Fibroblast of peridontal ligament (primary cell): ENCODE measurements around the gene GRIA1.

Experiments
- DNase-seq: peaks from one replicate; pipeline ENCODE4 v3.0.0-alpha.2; 2010; ENCODE audit errors: extremely low read depth

Gene GRIA1

DNA sequence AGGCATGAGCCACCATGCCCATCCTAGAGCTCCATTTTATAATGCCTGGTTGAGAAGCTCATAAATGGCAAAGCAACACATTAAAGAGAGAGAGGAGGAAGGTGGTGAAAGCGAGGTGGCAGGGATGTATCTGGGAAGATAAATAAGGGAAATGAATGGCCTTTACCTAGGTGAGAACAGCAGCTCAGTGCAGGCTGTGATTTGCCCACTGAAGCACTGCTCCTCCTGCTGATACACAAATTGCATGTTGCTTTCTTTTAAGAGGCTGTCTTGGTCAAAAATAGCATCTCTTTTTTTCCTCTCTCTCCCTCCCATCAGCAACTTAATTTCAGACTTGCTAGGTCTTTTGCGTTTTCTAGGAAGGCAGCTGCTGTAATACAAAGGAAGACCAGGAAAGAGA lies 289.4 kb downstream of the GRIA1 start:
- no peak for DNase-seq

- DNase-seq = no peak
Observed at GRCh38 chr5:153780876-153781705, 290.6 kb downstream of the GRIA1 start.

DNA sequence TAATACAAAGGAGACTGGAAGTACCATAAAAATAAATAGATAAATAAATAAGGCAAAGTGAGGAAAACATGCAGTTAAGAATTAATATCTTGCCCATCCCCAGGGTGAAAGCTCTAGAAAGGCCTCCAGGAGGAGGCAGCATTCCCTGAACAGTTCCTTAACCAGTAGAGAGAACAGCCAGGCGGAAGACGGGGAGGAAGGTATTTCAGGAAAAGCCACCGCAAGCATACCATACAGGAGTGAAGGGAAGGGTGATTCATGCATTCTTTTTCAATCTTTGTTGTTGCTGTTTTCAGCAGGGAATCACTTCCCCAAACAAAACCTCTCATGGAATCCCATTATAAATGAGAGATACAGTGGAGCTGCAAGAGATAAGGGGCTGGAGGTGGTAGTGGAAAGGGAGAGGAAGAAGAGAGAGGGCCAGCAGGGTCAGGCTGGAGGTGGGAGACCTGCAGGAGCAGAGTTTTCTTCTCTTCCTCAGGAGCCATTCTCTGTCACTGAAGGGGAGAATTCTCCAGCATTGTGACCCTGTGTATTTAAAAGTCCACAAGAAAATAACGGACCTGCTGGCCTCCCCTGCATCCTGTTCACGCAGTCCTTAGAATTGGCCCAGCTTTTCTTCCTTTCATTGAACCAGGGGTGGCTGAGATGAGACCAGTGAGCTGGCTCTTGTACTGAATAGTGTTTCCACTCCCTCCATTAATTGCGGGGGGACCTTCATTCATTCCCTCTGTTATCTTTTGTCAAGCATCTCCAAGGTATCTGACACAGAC lies 292.3 kb downstream of the GRIA1 start:
- no peak for DNase-seq

- no peak for DNase-seq
Observed at GRCh38 chr5:153783362-153783658, 292.8 kb downstream of the GRIA1 start.

GRCh38 chr5:153784277-153784676 lies 293.8 kb downstream of the GRIA1 start:
- no peak for DNase-seq

- no peak for DNase-seq
Observed at GRCh38 chr5:153791339-153791738, 300.9 kb downstream of the GRIA1 start.

GRCh38 chr5:153792305-153792704 lies 301.8 kb downstream of the GRIA1 start:
- no peak for DNase-seq

- no peak for DNase-seq
Observed at GRCh38 chr5:153793699-153794098, 303.2 kb downstream of the GRIA1 start.

- DNase-seq = no peak
Observed at GRCh38 chr5:153794327-153794726, 303.9 kb downstream of the GRIA1 start.

DNA sequence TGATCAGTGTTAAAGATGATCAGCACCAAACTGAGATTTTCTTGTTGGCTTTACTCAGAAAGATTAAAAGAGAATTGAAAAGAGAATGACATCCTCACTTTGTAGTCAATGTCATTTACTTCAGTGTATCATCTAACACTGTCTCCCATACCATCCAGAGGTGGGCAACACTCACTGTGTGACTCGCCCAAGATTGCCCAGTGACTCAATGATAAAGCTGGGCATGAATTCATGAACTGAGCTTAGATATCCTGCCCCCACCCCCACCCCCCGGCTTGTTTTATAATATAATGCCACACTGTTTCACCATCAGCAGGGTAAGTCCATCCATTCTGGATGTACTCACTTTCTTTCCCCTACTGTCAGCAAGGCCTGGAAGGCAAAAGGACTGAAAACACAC lies 306.1 kb downstream of the GRIA1 start:
- DNase-seq = no peak

DNA sequence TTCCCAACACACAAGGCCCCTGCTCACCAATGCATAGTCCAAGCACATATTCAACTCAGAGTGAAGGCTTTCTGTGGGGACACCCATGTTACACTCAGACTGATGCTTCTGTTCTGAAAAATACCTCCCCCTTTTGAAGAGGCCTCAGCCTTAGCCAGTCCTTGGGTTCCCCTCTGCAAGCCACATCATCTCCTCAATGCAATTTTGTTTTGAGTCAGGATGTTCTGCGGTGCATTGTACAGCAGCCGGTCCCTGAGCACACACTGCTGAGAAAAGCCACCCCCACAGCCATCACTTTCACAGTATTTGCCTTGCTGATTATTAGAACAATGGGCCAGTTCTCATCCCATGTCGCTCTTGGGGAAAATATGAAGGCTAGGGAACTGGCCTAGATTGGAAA lies 307.0 kb downstream of the GRIA1 start:
- no peak for DNase-seq

DNA sequence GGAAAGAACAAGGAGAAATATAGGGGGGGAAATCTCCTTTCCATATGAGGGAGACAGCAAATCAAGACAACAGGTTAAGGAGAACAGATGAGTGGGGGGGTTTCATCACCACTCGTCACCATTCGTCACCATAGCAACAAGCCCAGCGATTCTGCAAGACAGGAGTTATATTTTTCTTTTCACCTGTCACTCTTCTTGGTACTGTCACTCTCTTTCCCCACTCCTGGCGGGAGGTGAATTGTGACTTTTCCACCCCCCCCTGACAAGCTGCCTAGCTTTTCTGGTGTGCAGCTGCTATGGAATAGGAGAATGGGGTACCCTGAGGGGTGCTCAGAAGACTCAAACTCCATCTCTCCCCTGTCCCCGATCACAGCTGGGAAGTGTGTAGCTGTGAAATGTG lies 308.4 kb downstream of the GRIA1 start:
- no peak for DNase-seq

GRCh38 chr5:153799466-153799865 lies 309.0 kb downstream of the GRIA1 start:
- no peak for DNase-seq

DNA sequence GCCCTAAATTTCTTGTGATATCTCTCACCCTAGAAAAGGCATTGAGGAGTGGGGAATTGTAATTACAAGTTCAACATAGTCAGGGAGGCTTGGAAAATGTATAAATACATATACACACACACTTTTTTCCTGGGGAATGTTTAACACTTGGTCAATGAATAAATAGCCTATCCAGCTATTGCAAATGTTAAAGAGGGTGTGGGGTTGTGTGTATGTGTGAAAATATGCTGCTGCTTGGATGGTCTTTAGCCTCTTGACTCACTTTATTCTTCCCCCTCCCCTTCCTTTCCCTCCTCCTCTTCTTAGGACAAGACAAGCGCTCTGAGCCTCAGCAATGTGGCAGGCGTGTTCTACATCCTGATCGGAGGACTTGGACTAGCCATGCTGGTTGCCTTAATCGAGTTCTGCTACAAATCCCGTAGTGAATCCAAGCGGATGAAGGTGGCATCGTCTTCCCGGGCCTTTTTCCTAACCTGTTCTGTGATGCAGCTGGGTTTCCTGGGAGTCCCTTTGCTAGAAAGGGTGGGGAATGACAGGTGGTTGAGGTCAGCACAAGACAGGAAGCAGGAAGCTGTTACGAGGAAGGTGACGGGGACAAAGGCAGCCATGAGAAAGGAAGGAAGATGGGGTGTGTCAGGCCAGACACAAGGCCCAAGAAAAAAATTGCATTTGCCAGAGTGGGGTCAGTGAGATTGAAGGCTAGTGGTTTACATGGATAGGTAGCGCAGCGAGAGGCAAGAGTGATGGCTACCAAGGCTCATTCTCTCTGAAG lies 311.8 kb downstream of the GRIA1 start:
- no peak for DNase-seq

- DNase-seq = no peak
Observed at GRCh38 chr5:153807801-153808200, 317.3 kb downstream of the GRIA1 start.

GRCh38 chr5:153809166-153809565 lies 318.7 kb downstream of the GRIA1 start:
- DNase-seq = no peak

DNA sequence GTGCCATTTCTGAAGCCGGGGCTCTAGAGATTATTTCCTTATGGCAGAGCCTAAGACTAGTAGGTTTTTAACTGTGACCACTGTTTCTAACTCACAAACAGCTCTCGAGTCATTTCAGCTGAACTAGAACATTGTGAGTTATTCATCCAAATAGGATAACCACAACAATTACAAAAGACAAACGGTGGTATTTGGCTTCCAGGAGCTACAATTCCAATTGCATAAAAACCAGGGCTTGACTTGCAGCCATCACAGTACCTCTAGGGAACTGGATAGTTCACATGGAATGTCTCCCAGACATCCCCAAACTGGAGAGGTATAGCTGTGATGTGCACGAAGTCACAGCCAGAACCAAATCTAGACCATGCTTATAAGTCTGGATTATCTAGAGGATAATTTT lies 323.4 kb downstream of the GRIA1 start:
- no peak for DNase-seq

DNA sequence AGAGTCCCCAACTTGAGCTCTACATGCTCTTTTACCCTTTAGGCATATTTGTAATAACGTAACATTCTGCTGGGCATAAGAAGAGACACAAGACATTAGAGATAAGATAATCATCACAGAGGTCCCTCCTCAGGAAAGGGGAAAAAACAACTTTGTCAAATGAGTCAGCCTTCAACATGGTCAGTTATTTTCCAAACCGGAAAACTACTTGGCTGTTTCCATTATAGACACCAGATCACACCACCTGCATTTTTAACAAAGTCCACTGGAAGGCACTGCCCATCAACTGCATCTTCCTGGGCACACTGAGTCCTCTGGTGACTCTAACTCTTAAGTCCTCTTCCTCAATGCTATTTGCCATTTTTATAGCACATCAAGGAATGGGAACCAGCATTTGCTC lies 326.4 kb downstream of the GRIA1 start:
- DNase-seq = no peak

- no peak for DNase-seq
Observed at GRCh38 chr5:153818626-153819025, 328.2 kb downstream of the GRIA1 start.

DNA sequence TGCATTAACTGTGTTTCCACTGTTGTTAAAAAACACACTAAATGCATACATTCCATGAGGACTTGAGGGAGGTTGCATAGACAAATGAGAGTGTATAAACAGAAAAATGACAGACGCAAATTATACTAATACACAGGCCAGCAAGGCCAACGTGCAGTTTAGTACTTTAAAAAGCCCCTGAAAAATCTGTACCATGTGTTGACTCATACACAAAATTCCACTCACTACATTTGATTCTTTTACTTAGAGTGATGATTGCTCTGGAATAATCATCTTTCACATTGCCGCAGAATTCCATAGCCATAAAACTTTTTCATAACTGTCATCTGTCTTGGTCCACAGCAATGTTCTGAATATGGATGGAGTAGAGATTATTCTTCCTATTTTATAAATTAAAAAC lies 332.6 kb downstream of the GRIA1 start:
- no peak for DNase-seq

DNA sequence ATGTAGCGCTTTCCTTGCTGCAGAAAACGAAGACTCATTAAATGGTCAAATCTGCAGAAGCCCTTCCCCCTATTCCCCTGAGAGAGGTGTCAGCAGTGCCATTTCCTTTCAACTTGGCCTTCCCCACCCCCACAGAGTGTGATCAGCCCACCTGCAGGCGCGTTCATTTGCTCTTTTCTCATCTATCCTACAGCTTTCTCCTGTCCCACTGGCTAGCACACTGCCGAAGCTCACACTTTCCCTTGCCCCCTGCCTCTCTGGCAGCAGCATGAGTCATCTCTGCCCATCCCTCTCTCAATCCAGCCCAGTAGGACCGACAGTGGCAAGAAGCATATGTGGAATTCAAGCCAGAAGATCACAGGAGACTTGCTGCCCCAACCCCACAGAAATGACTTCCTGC lies 334.4 kb downstream of the GRIA1 start:
- DNase-seq = no peak

GRCh38 chr5:153827397-153827796 lies 336.9 kb downstream of the GRIA1 start:
- DNase-seq = no peak
